HG02678 (cell line): ENCODE data around the gene ITGA4.
"Not testable (repeated sequence)": the region's sequence is repeated elsewhere in the genome, so short reads cannot be mapped to it uniquely, and the experiment has no call there.

Experiments used
- ATAC-seq: cut with Tn5 transposase; IDR thresholded peaks from one replicate; pipeline ENCODE4 v1.9.1; 2021; ENCODE audit warnings: mild to moderate bottlenecking, moderate library complexity; ENCODE audit not compliant: unreplicated experiment

The ITGA4 gene

GRCh38 chr2:181457121-181457740, at the start of gene ITGA4:
ITGA4 (plus strand) TSS chr2:181457386; CDS start chr2:181457655, 269 bp downstream.
- ATAC-seq: peak; percentile 76

- ATAC-seq: no peak
Observed at GRCh38 chr2:181408861-181409260, 48.3 kb upstream of the ITGA4 start.

- peak; percentile 98 for ATAC-seq
Observed at GRCh38 chr2:181411105-181411849, 45.9 kb upstream of the ITGA4 start.

GRCh38 chr2:181419129-181419855, 37.9 kb upstream of the ITGA4 start:
- no peak for ATAC-seq

GRCh38 chr2:181420259-181421130, 36.7 kb upstream of the ITGA4 start:
- no peak for ATAC-seq

- ATAC-seq: no peak
Observed at GRCh38 chr2:181421131-181421458, 36.1 kb upstream of the ITGA4 start.

GRCh38 chr2:181421464-181421863, 35.7 kb upstream of the ITGA4 start:
- no peak for ATAC-seq

- ATAC-seq: no peak
Observed at GRCh38 chr2:181426672-181427071, 30.5 kb upstream of the ITGA4 start.

- peak; percentile 42 for ATAC-seq
Observed at GRCh38 chr2:181430406-181431118, 26.6 kb upstream of the ITGA4 start.

- ATAC-seq: no peak
Observed at GRCh38 chr2:181431674-181432073, 25.5 kb upstream of the ITGA4 start.

GRCh38 chr2:181438261-181438660, 18.9 kb upstream of the ITGA4 start:
- ATAC-seq: no peak

- ATAC-seq: no peak
Observed at GRCh38 chr2:181440344-181440743, 16.8 kb upstream of the ITGA4 start.

- ATAC-seq: no peak
Observed at GRCh38 chr2:181440919-181441318, 16.3 kb upstream of the ITGA4 start.

- no peak for ATAC-seq
Observed at GRCh38 chr2:181441670-181442069, 15.5 kb upstream of the ITGA4 start.

GRCh38 chr2:181444654-181445053, 12.5 kb upstream of the ITGA4 start:
- ATAC-seq: no peak

GRCh38 chr2:181446985-181447384, 10.2 kb upstream of the ITGA4 start:
- ATAC-seq: peak; percentile 74

GRCh38 chr2:181449278-181449677, 7.9 kb upstream of the ITGA4 start:
- not testable (repeated sequence) for ATAC-seq

GRCh38 chr2:181454686-181455450, 2.3 kb upstream of the ITGA4 start:
- no peak for ATAC-seq

GRCh38 chr2:181456660-181457120, 496 bp upstream of the ITGA4 start:
- ATAC-seq: peak; percentile 71
